Ovary (tissue), 9 donors: ENCODE results near the gene C15orf61. TPM values are rescaled to one million over a fixed set of nuclear protein-coding genes. Genes with fewer than 3 reads are reported as not detected.

Source experiments
- DNase-seq, 5 donors: peaks; one replicate each; pipeline ENCODE4 v3.0.0-alpha.2; 2019 to 2020
- H3K27ac ChIP-seq, 2 donors: fragments of 200-600 bp; one replicate each; pipeline versions ENCODE4 v1.5.1 to v1.8.0; 2019 to 2022
- H3K27me3 ChIP-seq: fragments of 200-600 bp; one replicate; pipeline ENCODE4 v1.8.0; 2022
- H3K36me3 ChIP-seq: fragments of 200-600 bp; sonication (generic); one replicate; pipeline ENCODE4 v1.5.1; 2019
- H3K4me1 ChIP-seq: one replicate; pipeline ENCODE4 v1.8.1; 2013; ENCODE audit warnings: mild to moderate bottlenecking, moderate library complexity; ENCODE audit not compliant: insufficient read depth
- H3K4me3 ChIP-seq: fragments of 200-600 bp; sonication (generic); one replicate; pipeline ENCODE4 v1.5.1; 2017
- H3K9me3 ChIP-seq, 2 donors: fragments of 200-600 bp in 1 of 2; sonication (generic) in 1 of 2; one replicate each; pipeline versions ENCODE4 v1.5.1 to v1.8.1; 2013 to 2019; ENCODE audit warnings: mild to moderate bottlenecking in 1 of 2, moderate library complexity in 1 of 2
- CTCF ChIP-seq, 3 donors: fragments of 450-650 bp in 2 of 3; fragments of 200-600 bp in 1 of 3; IDR thresholded peaks; one replicate each; pipeline versions ENCODE4 v1.5.1 to v1.8.0; 2016 to 2022; ENCODE audit warnings: antibody characterized with exemption in 3 of 3, mild to moderate bottlenecking in 1 of 3
- EP300 ChIP-seq: sonication (generic); formaldehyde crosslinking; IDR thresholded peaks from one replicate; pipeline ENCODE4 v1.6.1; 2017; ENCODE audit warnings: antibody characterized with exemption
- POLR2A ChIP-seq: fragments of 450-650 bp; IDR thresholded peaks from one replicate; pipeline ENCODE4 v1.6.1; 2017; ENCODE audit warnings: antibody characterized with exemption, mild to moderate bottlenecking, moderate library complexity
- WGBS, 3 donors: extraction: QIAGEN DNeasy Blood & Tissue Kit in 1 of 3; methylation state at CpG; one replicate each; pipeline versions ENCODE4 v1.1.5 to v1.1.7; 2013 to 2017; 5-methylcytosine and 5-hydroxymethylcytosine counted together
- intact Hi-C, 4 donors: fragments of 100-400 bp; cut with DNase I; formaldehyde crosslinking; loops; one replicate each; pipeline versions ENCODE4 v1.11.0 to v1.15.1; 2022 to 2023
- polyA plus RNA-seq, 2 donors: library from polyadenylated mRNA; stranded (reverse); fragments of 200-250 nt in 1 of 2; fragments of 350-450 nt in 1 of 2; fragmentation: Illumina TruSeq in 1 of 2; extraction: RNeasy Lipid Tissue Mini Kit (QIAGEN cat#74804) in 1 of 2; gene quantifications; one replicate each; pipeline ENCODE4 v1.2.3, GENCODE V29; 2013 to 2014
- total RNA-seq, 7 donors: library from RNA; depleted of rRNA in 2 of 7; stranded (reverse); fragments of >200 nt in 2 of 7; fragmentation: NEBNext Ultra II Directional in 3 of 7; extraction: Animal tissue kit (Norgen Biotek cat#: 25700) in 3 of 7; gene quantifications; one replicate each; pipeline versions ENCODE4 v1.1.0 to v1.2.4, GENCODE V29; 2016 to 2023
- donor health status: DM: no; HTN: no; CAD: no; lungs with moderate emphysema.
- donor health status: DM: no; HTN: no; CAD: no.
- donor health status: Bipolar disorder and iron deficiency.
- donor health status: DM: yes; HTN: yes; CAD: no.
- donor health status: DM: no; HTN: no; CAD: no.
- donor health status: DM: yes; HTN: yes; CAD: no.

The C15orf61 gene
- total and polyA plus RNA-seq, 9 donors = 2.7 to 7.8 (median 6.6) TPM

DNA sequence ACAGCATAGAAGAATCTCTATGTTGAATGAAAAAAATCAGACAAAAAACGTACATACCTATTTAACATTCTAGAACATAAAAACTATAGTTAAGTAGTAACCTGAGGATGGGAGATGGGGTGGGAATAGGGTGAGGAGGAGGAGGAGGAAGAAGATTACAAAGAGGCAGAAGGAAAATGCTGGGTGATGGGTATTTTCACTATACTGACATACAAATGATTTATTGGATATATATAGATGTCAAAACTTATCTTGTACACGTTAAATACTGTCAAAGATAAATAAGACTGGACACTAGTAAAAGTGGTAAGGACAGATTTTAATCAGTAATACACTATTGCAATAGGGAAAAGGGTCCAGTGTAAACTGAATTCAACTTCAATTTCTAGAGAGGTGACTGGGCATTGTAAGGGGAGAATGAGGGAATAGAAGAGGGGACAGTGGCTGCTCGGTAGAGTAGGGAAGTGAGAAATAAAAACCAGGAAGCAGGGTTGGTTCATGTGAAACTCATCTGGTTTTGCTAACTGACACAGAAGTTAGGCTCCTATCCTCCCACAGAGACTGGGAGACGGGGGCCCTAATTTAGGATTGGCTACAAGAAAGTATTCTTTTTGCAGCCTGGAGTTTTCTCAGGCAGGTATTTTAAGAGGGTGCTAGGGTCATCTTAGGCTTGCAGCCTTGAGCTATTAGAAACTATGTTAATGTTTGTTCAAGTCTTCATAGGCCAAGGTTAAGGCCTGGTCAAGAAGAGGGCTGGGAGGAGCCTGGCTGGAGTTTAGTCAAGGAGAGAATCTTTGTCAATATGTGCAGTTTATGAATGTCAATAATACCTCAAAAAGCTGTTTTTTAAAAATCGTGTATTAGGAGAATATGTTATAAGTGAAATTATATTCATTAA lies 15.0 kb upstream of the C15orf61 start:
- intact Hi-C loops = loop anchor here in 2 of 4 donors (10.0 kb wide), 1 partner anchor 329 kb away; no protein-coding TSS in a partner anchor
- Histone ChIP-seq H3K4me3 (no peak overlapping the region), H3K27me3 (no peaks in the 10 kb centered on the region), H3K9me3 (no peaks in the 10 kb centered on the region), H3K27ac (no peak overlapping the region), H3K4me1 (no peaks in the 10 kb centered on the region), H3K36me3 (no peaks in the 10 kb centered on the region)
- WGBS, 3 donors = 62 to 74% (median 72%) methylated on average over 5 of the region's 5 CpGs
- TF ChIP-seq CTCF (IDR thresholded peaks at IDR 0.05) (no peak), POLR2A (no peak), EP300 (no peak)
- no peak for DNase-seq

DNA sequence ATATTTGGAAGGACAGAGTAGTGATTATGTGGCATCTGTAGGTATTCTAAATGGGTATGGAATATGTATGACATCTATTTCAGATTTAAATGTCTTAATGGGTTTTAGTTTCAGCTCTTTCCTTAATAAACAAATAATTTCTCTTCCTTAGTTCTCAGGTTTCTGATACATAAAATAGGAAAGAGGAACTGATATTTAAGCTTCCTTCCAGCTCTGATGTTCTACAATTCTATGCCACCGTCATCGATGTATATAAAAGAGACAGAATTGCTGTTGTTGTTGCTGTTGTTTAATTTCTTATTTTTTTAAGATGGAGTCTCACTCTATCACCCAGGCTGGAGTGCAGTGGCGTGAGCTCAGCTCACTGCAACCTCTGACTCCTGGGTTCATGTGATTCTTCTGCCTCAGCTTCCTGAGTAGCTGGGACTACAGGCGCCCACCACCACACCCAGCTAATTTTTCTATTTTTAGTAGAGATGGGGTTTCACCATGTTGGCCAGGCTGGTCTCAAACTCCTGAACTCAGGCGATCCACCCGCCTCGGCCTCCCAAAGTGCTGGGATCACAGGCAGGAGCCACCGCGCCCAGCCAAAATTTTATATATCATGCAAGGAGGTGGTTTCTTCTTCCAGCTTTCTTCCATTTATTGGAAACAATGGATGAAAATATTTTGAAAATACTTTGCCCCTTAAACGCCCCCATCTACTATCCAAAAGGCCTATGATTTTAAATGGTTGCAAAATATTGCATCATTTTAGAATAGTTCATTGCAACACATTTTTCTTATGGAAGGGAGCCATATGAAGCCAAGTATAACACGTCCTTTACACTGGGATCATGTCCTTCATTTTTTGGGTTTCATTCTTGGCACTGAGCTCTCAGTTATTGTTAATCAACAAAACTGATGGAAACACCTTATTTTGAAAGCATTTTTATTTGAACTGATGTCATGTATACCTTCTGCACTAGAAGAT lies 13.9 kb upstream of the C15orf61 start:
- 85 to 87% (median 85%) methylated on average over 11 of the region's 11 CpGs for WGBS, 3 donors
- intact Hi-C loops = loop anchor here in 2 of 4 donors (10.0 kb wide), 1 partner anchor 328 kb away; no protein-coding TSS in a partner anchor

GRCh38 chr15:67508407-67508806 lies 12.5 kb upstream of the C15orf61 start:
- 87 to 94% (median 88%) methylated on average over 3 of the region's 3 CpGs for WGBS, 3 donors

More for the DNA sequence above, 13.9 kb upstream of the C15orf61 start:
- Histone ChIP-seq H3K4me3 (no peak overlapping the region), H3K9me3 (no peaks in the 10 kb centered on the region), H3K4me1 (no peaks in the 10 kb centered on the region), H3K36me3 (no peaks in the 10 kb centered on the region), H3K27ac (no peak overlapping the region), H3K27me3 (no peaks in the 10 kb centered on the region)
- no peak for DNase-seq
- TF ChIP-seq CTCF (IDR thresholded peaks at IDR 0.05) (no peak), POLR2A (no peak), EP300 (no peak)

More at GRCh38 chr15:67508407-67508806, 12.5 kb upstream of the C15orf61 start:
- no peaks in the 10 kb centered on the region for H3K9me3 ChIP-seq
- H3K4me1 ChIP-seq = no peaks in the 10 kb centered on the region
- H3K27ac ChIP-seq = no peak overlapping the region
- intact Hi-C loops = loop anchor here in 2 of 4 donors (10.0 kb wide), 1 partner anchor 326 kb away; no protein-coding TSS in a partner anchor
- H3K36me3 ChIP-seq = no peaks in the 10 kb centered on the region
- no peaks in the 10 kb centered on the region for H3K27me3 ChIP-seq
- no peak overlapping the region for H3K4me3 ChIP-seq
- no peak for DNase-seq
- TF ChIP-seq POLR2A (no peak), CTCF (IDR thresholded peaks at IDR 0.05) (no peak), EP300 (no peak)
